Liver (tissue), 3 donors: ENCODE measurements around the gene MYO15B.

Source experiments
- EGR1 ChIP-seq, 2 donors: IDR thresholded peaks; 2 replicates each; pipeline ENCODE4 v1.6.1; 2016 to 2018; ENCODE audit warnings: antibody characterized with exemption in 2 of 2, low read depth in 2 of 2
- HNF4G ChIP-seq: IDR thresholded peaks from 2 replicates; pipeline ENCODE4 v1.6.1; 2016; ENCODE audit warnings: antibody characterized with exemption
- NR2F2 ChIP-seq: IDR thresholded peaks from 2 replicates; pipeline ENCODE4 v1.6.1; 2016; ENCODE audit warnings: antibody characterized with exemption
- TF ChIP-seq, protein P1 (sequence below): fragments of 150-350 bp; IDR thresholded peaks from 2 replicates; pipeline ENCODE4 v1.5.1; 2017; ENCODE audit warnings: improper control_type of control experiment, low read depth, low read length; ENCODE audit not compliant: missing input control
- TF ChIP-seq, protein P2 (sequence below): IDR thresholded peaks from 2 replicates; pipeline ENCODE4 v1.6.1; 2016; ENCODE audit warnings: antibody characterized with exemption
- donor health status: healthy.
- donor health status: healthy.

DNA sequence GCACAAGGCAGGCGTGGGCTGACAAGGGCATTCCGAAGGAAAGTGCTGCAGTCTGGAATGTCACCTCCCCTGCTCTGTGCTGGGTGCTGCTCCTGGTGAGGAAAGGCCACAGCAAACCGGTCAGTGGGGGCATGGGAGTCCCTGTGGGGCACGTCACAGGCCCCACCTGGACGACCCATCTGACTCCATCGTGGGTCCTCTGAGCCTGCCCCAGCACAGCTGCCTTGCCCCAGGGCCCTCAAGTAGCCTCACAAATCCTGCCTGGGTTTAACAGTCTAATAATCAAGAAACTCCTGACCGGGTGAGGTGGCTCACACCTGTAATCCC, 2.8 kb upstream of the MYO15B start:
- TF ChIP-seq, protein P1, sequence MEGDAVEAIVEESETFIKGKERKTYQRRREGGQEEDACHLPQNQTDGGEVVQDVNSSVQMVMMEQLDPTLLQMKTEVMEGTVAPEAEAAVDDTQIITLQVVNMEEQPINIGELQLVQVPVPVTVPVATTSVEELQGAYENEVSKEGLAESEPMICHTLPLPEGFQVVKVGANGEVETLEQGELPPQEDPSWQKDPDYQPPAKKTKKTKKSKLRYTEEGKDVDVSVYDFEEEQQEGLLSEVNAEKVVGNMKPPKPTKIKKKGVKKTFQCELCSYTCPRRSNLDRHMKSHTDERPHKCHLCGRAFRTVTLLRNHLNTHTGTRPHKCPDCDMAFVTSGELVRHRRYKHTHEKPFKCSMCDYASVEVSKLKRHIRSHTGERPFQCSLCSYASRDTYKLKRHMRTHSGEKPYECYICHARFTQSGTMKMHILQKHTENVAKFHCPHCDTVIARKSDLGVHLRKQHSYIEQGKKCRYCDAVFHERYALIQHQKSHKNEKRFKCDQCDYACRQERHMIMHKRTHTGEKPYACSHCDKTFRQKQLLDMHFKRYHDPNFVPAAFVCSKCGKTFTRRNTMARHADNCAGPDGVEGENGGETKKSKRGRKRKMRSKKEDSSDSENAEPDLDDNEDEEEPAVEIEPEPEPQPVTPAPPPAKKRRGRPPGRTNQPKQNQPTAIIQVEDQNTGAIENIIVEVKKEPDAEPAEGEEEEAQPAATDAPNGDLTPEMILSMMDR, result no peak
- TF ChIP-seq NR2F2 (no peak), HNF4G (no peak), EGR1 (IDR thresholded peaks at IDR 0.05; ENCODE audit: low read depth in 2 of 2) (no peak)
- TF ChIP-seq, protein P2, sequence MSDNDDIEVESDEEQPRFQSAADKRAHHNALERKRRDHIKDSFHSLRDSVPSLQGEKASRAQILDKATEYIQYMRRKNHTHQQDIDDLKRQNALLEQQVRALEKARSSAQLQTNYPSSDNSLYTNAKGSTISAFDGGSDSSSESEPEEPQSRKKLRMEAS, result no peak
